Endothelial cell of umbilical vein (primary cell): ENCODE results near the gene UGGT2. TPM values are rescaled to one million over a fixed set of nuclear protein-coding genes. Genes with fewer than 3 reads are reported as not detected.

ENCODE experiments used
- BruUV-seq: library from RNA; stranded (reverse); fragments of 400-500 nt; replicated peaks from 2 replicates; lab custom pipeline; 2021; lab: Mats Ljungman, UMichigan
- CTCF ChIA-PET: fragments of 300-600, 350-600 bp; sonication (Branson Sonifier 250); formaldehyde crosslinking; loops from one replicate; lab custom pipeline; 2021; ENCODE audit warnings: antibody characterized with exemption, inconsistent platforms; lab: Charles Lee
- POLR2A ChIA-PET: fragments of 300-600, 350-600 bp; sonication (Branson Sonifier 250); formaldehyde crosslinking; loops from one replicate; lab custom pipeline; 2021; ENCODE audit warnings: antibody characterized with exemption, inconsistent platforms; lab: Charles Lee
- DNase-seq: peaks from one replicate; pipeline ENCODE4 v3.0.0-alpha.2; 2011; ENCODE audit warnings: low read depth, low spot score
- FAIRE-seq: peaks from 2 replicates; lab custom pipeline; 2011; peaks lifted over from hg19 to GRCh38; lab: Jason Lieb, UNC
- H2AFZ ChIP-seq: 2 replicates; pipeline ENCODE4 v1.6.0; 2012; ENCODE audit warnings: low read depth, low read length, control low read depth, inconsistent platforms
- H3K27ac ChIP-seq: 2 replicates; pipeline ENCODE4 v1.5.1; 2011; ENCODE audit warnings: low read depth, mild to moderate bottlenecking, control low read depth, low read length, moderate library complexity; ENCODE audit not compliant: insufficient read depth
- H3K27me3 ChIP-seq, 2 experiments: 2 replicates each; pipeline versions ENCODE4 v1.6.0 to v1.6.1; 2011; ENCODE audit warnings: low read length in 2 of 2, mixed read lengths in 1 of 2; ENCODE audit not compliant: control insufficient read depth in 2 of 2, insufficient read depth in 2 of 2
- H3K36me3 ChIP-seq, 2 experiments: 2 replicates in 1 of 2; 3 replicates in 1 of 2; pipeline ENCODE4 v1.5.1; 2011; ENCODE audit warnings: low read length in 2 of 2, mild to moderate bottlenecking in 1 of 2, moderate library complexity in 1 of 2; ENCODE audit not compliant: control insufficient read depth in 2 of 2, insufficient read depth in 2 of 2; ENCODE audit errors: extremely low read depth in 1 of 2
- H3K4me1 ChIP-seq: 3 replicates; pipeline ENCODE4 v1.5.1; 2011; ENCODE audit warnings: mild to moderate bottlenecking, low read length; ENCODE audit not compliant: control insufficient read depth, insufficient read depth; ENCODE audit errors: extremely low read depth
- H3K4me2 ChIP-seq: 2 replicates; pipeline ENCODE4 v1.6.1; 2011; ENCODE audit warnings: low read length, control low read depth, mixed read lengths; ENCODE audit not compliant: insufficient read depth
- H3K4me3 ChIP-seq, 3 experiments: fragments of 200-600 bp in 1 of 3; sonication (generic), shearing (Covaris generic) in 1 of 3; replicated peaks in 1 of 3; 2 replicates each; pipeline ENCODE4 v1.5.1; 2011 to 2016; ENCODE audit warnings: control low read depth in 3 of 3, low read length in 3 of 3, mild to moderate bottlenecking in 2 of 3, inconsistent platforms in 1 of 3, low read depth in 1 of 3, moderate library complexity in 1 of 3; ENCODE audit not compliant: insufficient read depth in 1 of 3
- H3K79me2 ChIP-seq: 2 replicates; pipeline ENCODE4 v1.6.0; 2012; ENCODE audit warnings: low read length, inconsistent platforms; ENCODE audit not compliant: control insufficient read depth, insufficient read depth
- H3K9ac ChIP-seq: replicated peaks from 2 replicates; pipeline ENCODE3; 2011; ENCODE audit warnings: low read length, control low read depth; ENCODE audit not compliant: insufficient read depth; ENCODE audit errors: extremely low read depth
- H3K9me1 ChIP-seq: replicated peaks from 3 replicates; pipeline ENCODE4 v1.6.0; 2011; ENCODE audit warnings: mild to moderate bottlenecking, low read length; ENCODE audit not compliant: control insufficient read depth, insufficient read depth; ENCODE audit errors: extremely low read depth
- H3K9me3 ChIP-seq: replicated peaks from 2 replicates; pipeline ENCODE4 v1.5.1; 2012; ENCODE audit warnings: low read length, inconsistent platforms; ENCODE audit not compliant: control insufficient read depth, insufficient read depth
- H4K20me1 ChIP-seq: replicated peaks from 2 replicates; pipeline ENCODE3; 2011; ENCODE audit warnings: mild to moderate bottlenecking, low read length; ENCODE audit not compliant: control insufficient read depth, insufficient read depth; ENCODE audit errors: extremely low read depth
- EZH2 ChIP-seq: IDR thresholded peaks from 2 replicates; pipeline ENCODE4 v1.6.1; 2012; ENCODE audit warnings: borderline replicate concordance, low read depth, mild to moderate bottlenecking, moderate library complexity, low read length, inconsistent platforms; ENCODE audit not compliant: severe bottlenecking
- FOS ChIP-seq: IDR thresholded peaks from 2 replicates; pipeline ENCODE4 v1.6.1; 2011; ENCODE audit warnings: mild to moderate bottlenecking, low read length, moderate library complexity, borderline replicate concordance; ENCODE audit not compliant: insufficient read depth
- GATA2 ChIP-seq: IDR thresholded peaks from 2 replicates; pipeline ENCODE4 v1.7.0; 2011; ENCODE audit warnings: low read depth, mild to moderate bottlenecking, moderate library complexity, mixed read lengths, low read length; ENCODE audit not compliant: insufficient read length, insufficient read depth
- JUN ChIP-seq: IDR thresholded peaks from 2 replicates; pipeline ENCODE4 v1.6.1; 2011; ENCODE audit warnings: borderline replicate concordance, low read depth; ENCODE audit not compliant: insufficient read length, insufficient read depth
- MYC ChIP-seq: IDR thresholded peaks from one replicate; pipeline ENCODE4 v1.6.1; 2011; ENCODE audit warnings: mild to moderate bottlenecking, low read depth, low read length
- POLR2A ChIP-seq: IDR thresholded peaks from 2 replicates; pipeline ENCODE4 v1.6.1; 2012; ENCODE audit warnings: low read depth, mild to moderate bottlenecking, control low read depth, low read length
- POLR2AphosphoS5 ChIP-seq: IDR thresholded peaks from 2 replicates; pipeline ENCODE4 v1.6.1; 2012; ENCODE audit warnings: low read depth, mild to moderate bottlenecking, control low read depth, low read length, moderate library complexity; ENCODE audit not compliant: insufficient read depth
- dilution Hi-C: fragments of 300-500 bp; cut with MboI; formaldehyde crosslinking; loops from one replicate; pipeline ENCODE4 v1.15.0; 2019; ENCODE audit warnings: low sequenced_read_pairs; ENCODE audit not compliant: extremely low pct_ligation_motif_present
- intact Hi-C: fragments of 100-400 bp; cut with micrococcal nuclease; formaldehyde crosslinking; loops from one replicate; pipeline ENCODE4 v1.10.0; 2022
- polyA plus RNA-seq, 4 experiments: library from polyadenylated mRNA; depleted of rRNA in 3 of 4; stranded (reverse) in 3 of 4; unstranded in 1 of 4; fragments of >200 nt; gene quantifications; 2 replicates each; pipeline versions ENCODE4 v1.2.1 to v1.2.3, GENCODE V29; 2011 to 2012; ENCODE audit warnings: missing spikeins in 1 of 4
- total RNA-seq: library from RNA; stranded (reverse); gene quantifications from 2 replicates; pipeline ENCODE4 v1.2.3, GENCODE V29; 2021
- TF ChIP-seq, protein P1 (sequence below): IDR thresholded peaks from 2 replicates; pipeline ENCODE4 v1.6.1; 2011; ENCODE audit not compliant: insufficient read depth, insufficient read length
- TF ChIP-seq, protein P2 (sequence below), 2 donors: IDR thresholded peaks; 1 replicate in 1 of 2; 2 replicates in 1 of 2; pipeline ENCODE4 v1.5.1; 2011; ENCODE audit warnings: low read length in 2 of 2, mild to moderate bottlenecking in 2 of 2, moderate library complexity in 2 of 2, control low read depth in 1 of 2, inconsistent platforms in 1 of 2, low read depth in 1 of 2; ENCODE audit not compliant: insufficient read depth in 1 of 2; ENCODE audit errors: extremely low read depth in 1 of 2

UGGT2 gene
- total and polyA plus RNA-seq, 2 donors (not counting 3 experiments of a cell fraction or from before 2014, with no cell fraction given), result 4.6 to 25.1 TPM

GRCh38 chr13:95801825-95802224, 251.4 kb downstream of the UGGT2 start:
- no peak overlapping the region for H3K9ac ChIP-seq
- no peak overlapping the region for H2AFZ ChIP-seq
- no peaks in the 10 kb centered on the region for H3K36me3 ChIP-seq
- no peak overlapping the region for H3K4me3 ChIP-seq
- POLR2A ChIA-PET, result no interaction called here
- H3K4me1 ChIP-seq, result no peaks in the 10 kb centered on the region
- no peaks in the 10 kb centered on the region for H3K9me3 ChIP-seq
- no peak overlapping the region for H3K4me2 ChIP-seq
- H3K9me1 ChIP-seq, result no peaks in the 10 kb centered on the region
- H3K27ac ChIP-seq, result no peak overlapping the region
- FAIRE-seq, result no peak
- CTCF ChIA-PET, result interaction anchor here (1.0 to 1.5 kb wide), 3 partner anchors 12 to 141 kb away, joined by 3 to 5 read pairs (median 5); no protein-coding TSS in a partner anchor
- dilution Hi-C loops, result no loop called here
- H3K79me2 ChIP-seq, result no peaks in the 10 kb centered on the region
- H4K20me1 ChIP-seq, result no peaks in the 10 kb centered on the region
- H3K27me3 ChIP-seq, result no peaks in the 10 kb centered on the region
- intact Hi-C loops, result no loop called here
- no peak for DNase-seq
- TF ChIP-seq EZH2, result no peak
- TF ChIP-seq, protein P1, sequence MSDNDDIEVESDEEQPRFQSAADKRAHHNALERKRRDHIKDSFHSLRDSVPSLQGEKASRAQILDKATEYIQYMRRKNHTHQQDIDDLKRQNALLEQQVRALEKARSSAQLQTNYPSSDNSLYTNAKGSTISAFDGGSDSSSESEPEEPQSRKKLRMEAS, result no peak
- no peak for TF ChIP-seq JUN
- no peak for TF ChIP-seq POLR2A
- no peak for TF ChIP-seq MYC
- no peak for TF ChIP-seq GATA2
- TF ChIP-seq, protein P2, sequence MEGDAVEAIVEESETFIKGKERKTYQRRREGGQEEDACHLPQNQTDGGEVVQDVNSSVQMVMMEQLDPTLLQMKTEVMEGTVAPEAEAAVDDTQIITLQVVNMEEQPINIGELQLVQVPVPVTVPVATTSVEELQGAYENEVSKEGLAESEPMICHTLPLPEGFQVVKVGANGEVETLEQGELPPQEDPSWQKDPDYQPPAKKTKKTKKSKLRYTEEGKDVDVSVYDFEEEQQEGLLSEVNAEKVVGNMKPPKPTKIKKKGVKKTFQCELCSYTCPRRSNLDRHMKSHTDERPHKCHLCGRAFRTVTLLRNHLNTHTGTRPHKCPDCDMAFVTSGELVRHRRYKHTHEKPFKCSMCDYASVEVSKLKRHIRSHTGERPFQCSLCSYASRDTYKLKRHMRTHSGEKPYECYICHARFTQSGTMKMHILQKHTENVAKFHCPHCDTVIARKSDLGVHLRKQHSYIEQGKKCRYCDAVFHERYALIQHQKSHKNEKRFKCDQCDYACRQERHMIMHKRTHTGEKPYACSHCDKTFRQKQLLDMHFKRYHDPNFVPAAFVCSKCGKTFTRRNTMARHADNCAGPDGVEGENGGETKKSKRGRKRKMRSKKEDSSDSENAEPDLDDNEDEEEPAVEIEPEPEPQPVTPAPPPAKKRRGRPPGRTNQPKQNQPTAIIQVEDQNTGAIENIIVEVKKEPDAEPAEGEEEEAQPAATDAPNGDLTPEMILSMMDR (IDR thresholded peaks at IDR 0.05; ENCODE audit: extremely low read depth in 1 of 2, insufficient read depth in 1 of 2, low read depth in 1 of 2, low read length in 2 of 2), result no peak
- no peak for TF ChIP-seq FOS
- no peak for TF ChIP-seq POLR2AphosphoS5
- no TSS peak for BruUV-seq
